ENCODE data around the gene APOA5. TPM values are rescaled to one million over a fixed set of nuclear protein-coding genes. Genes with fewer than 3 reads are reported as not detected.

The APOA5 gene
- total RNA-seq, 1 experiment from 2014 or later: not detected

GRCh38 chr11:116838321-116839084 is 46.8 kb upstream of the APOA5 start:
- no peaks in the 10 kb centered on the region for H3K4me1 ChIP-seq (replicated peaks; ENCODE audit: insufficient read depth)
- H2AFZ ChIP-seq: no peak overlapping the region
- no peak for DNase-seq
- BruUV-seq (replicated peaks): no TSS peak
- H4K20me1 ChIP-seq (ENCODE audit: insufficient read depth): no peaks in the 10 kb centered on the region
- no peaks in the 10 kb centered on the region for H3K36me3 ChIP-seq (ENCODE audit: low read depth)
- H3K4me3 ChIP-seq: no peak overlapping the region
- ChIA-PET POLR2A (ENCODE audit: unreplicated experiment) (no interaction called here), CTCF (no interaction called here)
- no peaks in the 10 kb centered on the region for H3K27me3 ChIP-seq (ENCODE audit: insufficient read depth, low read depth)
- no peak overlapping the region for H3K4me2 ChIP-seq
- no peaks in the 10 kb centered on the region for H3K9me3 ChIP-seq (ENCODE audit: insufficient read depth, low read depth)
- no peaks in the 10 kb centered on the region for H3K9me2 ChIP-seq (ENCODE audit: insufficient read depth)
- H3K79me2 ChIP-seq (ENCODE audit: low read depth): no peaks in the 10 kb centered on the region
- TF ChIP-seq EZH2 (IDR thresholded peaks at IDR 0.05; ENCODE audit: low read depth): no peak
- no peak for TF ChIP-seq CTCF (conservative IDR thresholded peaks at IDR 0.05)
- H3K27ac ChIP-seq: no peak overlapping the region
- intact Hi-C loops (cut with micrococcal nuclease; ENCODE audit: unreplicated experiment): loop anchor here (5.0 kb wide), 1 partner anchor 51 kb away; the partner anchor contains the start of gene ZPR1
- H3F3A ChIP-seq (ENCODE audit: insufficient read depth, low read depth): no peaks in the 10 kb centered on the region

DNA sequence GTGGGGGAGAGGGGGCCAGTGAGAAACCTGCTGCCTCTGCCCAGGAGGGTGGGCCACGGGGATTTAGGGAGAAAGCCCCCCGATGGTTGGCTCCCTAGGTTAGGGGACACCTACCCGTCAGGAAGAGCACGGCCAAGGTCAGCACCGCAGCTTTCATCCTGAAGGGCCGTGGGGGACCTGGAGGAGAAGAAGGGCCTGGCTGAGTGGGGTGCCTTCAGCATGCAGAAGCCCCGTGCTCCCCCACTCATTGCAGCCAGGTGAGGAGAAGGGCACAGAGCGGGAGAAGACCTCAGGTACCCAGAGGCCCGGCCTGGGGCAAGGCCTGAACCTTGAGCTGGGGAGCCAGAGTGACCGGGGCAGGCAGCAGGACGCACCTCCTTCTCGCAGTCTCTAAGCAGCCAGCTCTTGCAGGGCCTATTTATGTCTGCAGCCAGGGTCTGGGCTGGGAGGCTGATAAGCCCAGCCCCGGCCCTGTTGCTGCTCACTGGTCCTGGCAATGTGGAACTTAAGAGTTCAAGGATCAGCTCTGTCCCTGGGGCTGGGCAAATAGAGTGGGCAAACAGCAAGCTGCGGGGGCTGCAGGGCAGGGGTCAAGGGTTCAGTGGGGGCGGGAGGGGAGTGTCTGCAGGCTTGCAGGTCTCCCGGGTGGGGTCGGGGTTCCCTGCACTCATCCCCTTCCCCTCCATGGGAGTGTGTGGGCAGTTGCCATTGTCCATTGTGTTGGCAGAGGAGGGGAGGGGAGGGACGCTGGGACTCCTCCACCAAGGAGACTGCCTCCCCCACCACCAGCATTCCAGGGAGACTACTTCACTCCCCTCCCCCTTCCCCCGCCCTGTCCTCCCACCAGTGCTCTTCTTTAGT is 45.8 kb upstream of the APOA5 start, which contains the start of gene APOA1:
Gene APOA1 (minus strand): TSS at position 392 of the 861 bp plus-strand sequence. CDS start 235 bp downstream, at position 157.
- intact Hi-C loops (cut with micrococcal nuclease; ENCODE audit: unreplicated experiment): loop anchor here (5.0 kb wide), 1 partner anchor 50 kb away; the partner anchor contains the start of gene ZPR1

More for the DNA sequence above, 45.8 kb upstream of the APOA5 start, which contains the start of gene APOA1:
- no TSS peak for BruUV-seq (replicated peaks)
- no peak for TF ChIP-seq EZH2 (IDR thresholded peaks at IDR 0.05; ENCODE audit: low read depth)
- no peak for TF ChIP-seq CTCF (conservative IDR thresholded peaks at IDR 0.05)
- no peaks in the 10 kb centered on the region for H3K79me2 ChIP-seq (ENCODE audit: low read depth)
- CTCF ChIA-PET: no interaction called here
- DNase-seq: no peak
- H4K20me1 ChIP-seq (ENCODE audit: insufficient read depth): no peaks in the 10 kb centered on the region
- H2AFZ ChIP-seq: no peak within 1 kb of the TSS
- no peaks in the 10 kb centered on the region for H3K9me2 ChIP-seq (ENCODE audit: insufficient read depth)
- no peaks in the 10 kb centered on the region for H3K9me3 ChIP-seq (ENCODE audit: insufficient read depth, low read depth)
- H3K27me3 ChIP-seq (ENCODE audit: insufficient read depth, low read depth): no peaks in the 10 kb centered on the region
- POLR2A ChIA-PET (ENCODE audit: unreplicated experiment): interaction anchor here (0.6 kb wide), 1 partner anchor 8 kb away, joined by 6 read pairs; no protein-coding TSS in a partner anchor
- no peak within 1 kb of the TSS for H3K4me2 ChIP-seq
- H3K4me3 ChIP-seq: no peak within 1 kb of the TSS
- H3K27ac ChIP-seq: no peak within 1 kb of the TSS
- peaks cover 1% of the 10 kb centered on the region; the same call in 1 of the 2 replicates for H3K4me1 ChIP-seq (replicated peaks; ENCODE audit: insufficient read depth)
- no peaks in the 10 kb centered on the region for H3F3A ChIP-seq (ENCODE audit: insufficient read depth, low read depth)
- no peaks in the 10 kb centered on the region for H3K36me3 ChIP-seq (ENCODE audit: low read depth)

Data from PC-9 (cell line).